Measurements from ENCODE around the gene EPPIN. TPM values are rescaled to one million over a fixed set of nuclear protein-coding genes. Genes with fewer than 3 reads are reported as not detected.

Gene EPPIN
- total RNA-seq, 2 experiments from 2014 or later, result not detected

GRCh38 chr20:45508068-45508886 lies 38.9 kb downstream of the EPPIN start:
- H3K4me3 Mint-ChIP-seq, result no peak overlapping the region
- no peaks in the 10 kb centered on the region for H3K36me3 Mint-ChIP-seq (ENCODE audit: low read depth)
- H3K27ac Mint-ChIP-seq, result no peak overlapping the region
- no peak for ATAC-seq
- no peak for TF ChIP-seq CTCF (IDR thresholded peaks at IDR 0.05)
- ChIA-PET POLR2A (no interaction called here), CTCF (interaction anchor here (1.0 kb wide), 1 partner anchor 121 kb away, joined by 3 read pairs; no protein-coding TSS in a partner anchor)
- DNase-seq, result peak; percentile 13
- peaks cover 31% of the 10 kb centered on the region for H3K27me3 Mint-ChIP-seq
- H3K4me1 Mint-ChIP-seq (ENCODE audit: low read depth), result peaks cover 12% of the 10 kb centered on the region
- H3K9me3 Mint-ChIP-seq, result no peaks in the 10 kb centered on the region
- intact Hi-C loops (cut with micrococcal nuclease), result no loop called here

GRCh38 chr20:45507011-45507820 lies 40.0 kb downstream of the EPPIN start:
- no peak overlapping the region for H3K4me3 Mint-ChIP-seq
- no peaks in the 10 kb centered on the region for H3K9me3 Mint-ChIP-seq
- ATAC-seq (peak; percentile 45), DNase-seq (no peak)
- intact Hi-C loops (cut with micrococcal nuclease), result no loop called here
- no peak overlapping the region for H3K27ac Mint-ChIP-seq
- peaks cover 30% of the 10 kb centered on the region for H3K27me3 Mint-ChIP-seq
- peaks cover 12% of the 10 kb centered on the region for H3K4me1 Mint-ChIP-seq (ENCODE audit: low read depth)
- ChIA-PET POLR2A (no interaction called here), CTCF (no interaction called here)
- TF ChIP-seq CTCF (IDR thresholded peaks at IDR 0.05), result no peak
- H3K36me3 Mint-ChIP-seq (ENCODE audit: low read depth), result no peaks in the 10 kb centered on the region

- POLR2A ChIA-PET, result no interaction called here
- no peak for TF ChIP-seq CTCF (IDR thresholded peaks at IDR 0.05)
- no peaks in the 10 kb centered on the region for H3K36me3 Mint-ChIP-seq (ENCODE audit: low read depth)
- H3K4me3 Mint-ChIP-seq, result no peak overlapping the region
- H3K27me3 Mint-ChIP-seq, result peaks cover 34% of the 10 kb centered on the region
- intact Hi-C loops (cut with micrococcal nuclease), result no loop called here
- ATAC-seq (no peak), DNase-seq (no peak)
- peaks cover 12% of the 10 kb centered on the region for H3K4me1 Mint-ChIP-seq (ENCODE audit: low read depth)
- no peaks in the 10 kb centered on the region for H3K9me3 Mint-ChIP-seq
- CTCF ChIA-PET, result no interaction called here
- no peak overlapping the region for H3K27ac Mint-ChIP-seq
Measured at GRCh38 chr20:45506398-45506797, 40.8 kb downstream of the EPPIN start.

GRCh38 chr20:45503403-45503802 lies 43.8 kb downstream of the EPPIN start:
- H3K4me1 Mint-ChIP-seq (ENCODE audit: low read depth), result peaks cover 12% of the 10 kb centered on the region
- H3K27ac Mint-ChIP-seq, result no peak overlapping the region
- DNase-seq (no peak), ATAC-seq (no peak)
- no peaks in the 10 kb centered on the region for H3K9me3 Mint-ChIP-seq
- H3K27me3 Mint-ChIP-seq, result peaks cover 32% of the 10 kb centered on the region
- no peak overlapping the region for H3K4me3 Mint-ChIP-seq
- POLR2A ChIA-PET, result no interaction called here
- TF ChIP-seq CTCF (IDR thresholded peaks at IDR 0.05), result no peak
- intact Hi-C loops (cut with micrococcal nuclease), result no loop called here
- CTCF ChIA-PET, result interaction anchor here (1.2 to 1.7 kb wide), 2 partner anchors 66 to 268 kb away, joined by 3 to 4 read pairs; no protein-coding TSS in a partner anchor
- H3K36me3 Mint-ChIP-seq (ENCODE audit: low read depth), result no peaks in the 10 kb centered on the region

GRCh38 chr20:45502561-45502960 lies 44.6 kb downstream of the EPPIN start:
- H3K27me3 Mint-ChIP-seq, result peaks cover 29% of the 10 kb centered on the region
- H3K36me3 Mint-ChIP-seq (ENCODE audit: low read depth), result no peaks in the 10 kb centered on the region
- peaks cover 7% of the 10 kb centered on the region for H3K4me1 Mint-ChIP-seq (ENCODE audit: low read depth)
- no peak for TF ChIP-seq CTCF (IDR thresholded peaks at IDR 0.05)
- CTCF ChIA-PET, result interaction anchor here (1.7 to 1.9 kb wide), 2 partner anchors 65 to 269 kb away, joined by 4 to 5 read pairs; no protein-coding TSS in a partner anchor
- H3K27ac Mint-ChIP-seq, result no peak overlapping the region
- ATAC-seq (no peak), DNase-seq (no peak)
- intact Hi-C loops (cut with micrococcal nuclease), result no loop called here
- POLR2A ChIA-PET, result no interaction called here
- H3K4me3 Mint-ChIP-seq, result no peak overlapping the region
- H3K9me3 Mint-ChIP-seq, result no peaks in the 10 kb centered on the region

Data from activated CD8-positive, alpha-beta T cell treated with anti-CD3 and anti-CD28 coated beads for 36 hours (primary cell).